HG02798 (cell line): ENCODE data around the gene DUOXA1.

Source experiments
- ATAC-seq: cut with Tn5 transposase; IDR thresholded peaks from one replicate; pipeline ENCODE4 v1.9.1; 2021; ENCODE audit warnings: mild to moderate bottlenecking; ENCODE audit not compliant: unreplicated experiment, poor library complexity

The DUOXA1 gene

GRCh38 chr15:45134046-45134445 lies 4.4 kb upstream of the DUOXA1 start:
- ATAC-seq: no peak

GRCh38 chr15:45133561-45133920 lies 3.9 kb upstream of the DUOXA1 start:
- no peak for ATAC-seq

- ATAC-seq: no peak
These were observed 3.3 kb upstream of the DUOXA1 start for GRCh38 chr15:45132844-45133560.

GRCh38 chr15:45131510-45131909 lies 1.8 kb upstream of the DUOXA1 start:
- no peak for ATAC-seq

GRCh38 chr15:45130291-45131000 lies 767 bp upstream of the DUOXA1 start:
- no peak for ATAC-seq

GRCh38 chr15:45128971-45129639 lies 574 bp downstream of the DUOXA1 start:
- no peak for ATAC-seq

GRCh38 chr15:45126535-45127158 lies 3.0 kb downstream of the DUOXA1 start:
- ATAC-seq: no peak

- no peak for ATAC-seq
These were observed 6.3 kb downstream of the DUOXA1 start for GRCh38 chr15:45123397-45123796.

GRCh38 chr15:45122719-45123118 lies 7.0 kb downstream of the DUOXA1 start:
- ATAC-seq: no peak

- no peak for ATAC-seq
These were observed 7.8 kb downstream of the DUOXA1 start for GRCh38 chr15:45121706-45122417.

- no peak for ATAC-seq
These were observed 8.7 kb downstream of the DUOXA1 start for GRCh38 chr15:45121020-45121419.

- no peak for ATAC-seq
These were observed 9.4 kb downstream of the DUOXA1 start for GRCh38 chr15:45120081-45120972.

- no peak for ATAC-seq
These were observed 10.7 kb downstream of the DUOXA1 start for GRCh38 chr15:45118996-45119395.

- peak; percentile 89 for ATAC-seq
These were observed 11.5 kb downstream of the DUOXA1 start for GRCh38 chr15:45118131-45118588.

- ATAC-seq: no peak
These were observed 12.2 kb downstream of the DUOXA1 start for GRCh38 chr15:45117308-45118130.

GRCh38 chr15:45116482-45117307 lies 13.0 kb downstream of the DUOXA1 start:
- ATAC-seq: no peak

- no peak for ATAC-seq
These were observed 13.6 kb downstream of the DUOXA1 start for GRCh38 chr15:45116006-45116481.
